Suprapubic skin (tissue), 4 donors: ENCODE data around the gene GOLGA8G. TPM values are rescaled to one million over a fixed set of nuclear protein-coding genes. Genes with fewer than 3 reads are reported as not detected.
A peak's percentile ranks its signal among the peaks of the same experiment; 100 is the strongest.
"Not testable (repeated sequence)": the region's sequence is repeated elsewhere in the genome, so short reads cannot be mapped to it uniquely, and the experiment has no call there.

Experiments used
- DNase-seq, 2 donors: peaks; one replicate each; pipeline ENCODE4 v3.0.0-alpha.2; 2019; ENCODE audit warnings: low spot score in 2 of 2
- H3K27ac ChIP-seq: fragments of 200-600 bp; sonication (generic); one replicate; pipeline ENCODE4 v1.5.1; 2019
- H3K27me3 ChIP-seq: fragments of 200-600 bp; sonication (generic); one replicate; pipeline ENCODE4 v1.5.1; 2019
- H3K36me3 ChIP-seq: fragments of 200-600 bp; sonication (generic); one replicate; pipeline ENCODE4 v1.5.1; 2019
- H3K4me1 ChIP-seq: fragments of 200-600 bp; sonication (generic); one replicate; pipeline ENCODE4 v1.5.1; 2019
- H3K4me3 ChIP-seq: fragments of 200-600 bp; sonication (generic); one replicate; pipeline ENCODE4 v1.5.1; 2019; ENCODE audit warnings: mild to moderate bottlenecking
- H3K9me3 ChIP-seq: fragments of 200-600 bp; sonication (generic); one replicate; pipeline ENCODE4 v1.5.1; 2019
- WGBS: methylation state at CpG from one replicate; pipeline ENCODE4 v1.1.5; 2018; 5-methylcytosine and 5-hydroxymethylcytosine counted together
- total RNA-seq, 4 donors: library from RNA; depleted of rRNA; stranded (reverse); fragments of >200 nt; gene quantifications; one replicate each; pipeline ENCODE4 v1.1.0, GENCODE V29; 2016

Gene GOLGA8G, protein sequence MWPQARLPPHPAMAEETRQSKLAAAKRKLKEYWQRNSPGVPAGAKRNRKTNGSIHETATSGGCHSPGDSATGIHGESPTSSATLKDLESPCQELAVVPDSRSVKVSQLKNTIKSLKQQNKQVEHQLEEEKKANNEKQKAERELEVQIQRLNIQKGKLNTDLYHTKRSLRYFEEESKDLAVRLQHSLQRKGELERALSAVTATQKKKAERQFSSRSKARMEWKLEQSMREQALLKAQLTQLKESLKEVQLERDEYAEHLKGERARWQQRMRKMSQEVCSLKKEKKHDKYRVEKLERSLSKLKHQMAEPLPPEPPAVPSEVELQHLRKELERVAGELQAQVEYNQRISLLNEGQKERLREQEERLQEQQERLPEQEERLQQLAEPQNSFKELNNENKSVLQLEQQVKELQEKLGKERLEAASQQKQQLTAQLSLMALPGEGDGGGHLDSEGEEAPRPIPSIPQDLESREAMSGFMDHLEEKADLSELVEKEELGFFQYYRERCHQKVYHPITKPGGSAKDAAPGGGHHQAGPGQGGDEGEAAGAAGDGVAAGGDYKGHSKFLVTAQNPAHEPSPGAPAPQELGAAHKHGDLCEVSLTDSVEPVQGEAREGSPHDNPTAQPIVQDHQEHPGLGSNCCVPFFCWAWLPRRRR
- total RNA-seq: not detected

DNA sequence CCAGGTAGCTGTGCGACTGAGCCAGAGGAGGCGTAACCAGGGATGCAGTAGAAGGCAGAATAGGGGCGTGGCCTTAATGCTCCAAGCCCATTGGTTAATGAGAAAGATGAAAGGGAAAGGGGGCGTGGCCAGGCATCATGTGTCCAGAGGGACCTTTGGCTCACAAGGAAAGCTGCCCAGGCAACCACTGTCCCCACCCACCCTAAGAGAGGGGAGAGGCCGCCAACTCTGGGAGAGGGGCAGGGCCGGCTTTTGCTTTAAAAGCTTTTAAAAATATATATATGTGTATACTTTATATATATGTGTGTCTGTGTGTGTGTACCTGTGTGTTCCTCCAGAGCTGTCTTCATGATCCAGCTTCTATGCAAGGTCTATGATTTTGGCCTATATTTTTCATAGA lies at the start of gene GOLGA8G:
TSS of gene GOLGA8G (minus strand) at position 18 of the 400 bp plus-strand sequence. CDS start 62 bp downstream, outside the sequence.
- H3K27me3 ChIP-seq, H3K36me3 ChIP-seq, H3K9me3 ChIP-seq, H3K4me3 ChIP-seq, H3K4me1 ChIP-seq, DNase-seq, H3K27ac ChIP-seq: not testable (repeated sequence)
- 89% methylated on average over 3 of the region's 6 CpGs for WGBS

DNA sequence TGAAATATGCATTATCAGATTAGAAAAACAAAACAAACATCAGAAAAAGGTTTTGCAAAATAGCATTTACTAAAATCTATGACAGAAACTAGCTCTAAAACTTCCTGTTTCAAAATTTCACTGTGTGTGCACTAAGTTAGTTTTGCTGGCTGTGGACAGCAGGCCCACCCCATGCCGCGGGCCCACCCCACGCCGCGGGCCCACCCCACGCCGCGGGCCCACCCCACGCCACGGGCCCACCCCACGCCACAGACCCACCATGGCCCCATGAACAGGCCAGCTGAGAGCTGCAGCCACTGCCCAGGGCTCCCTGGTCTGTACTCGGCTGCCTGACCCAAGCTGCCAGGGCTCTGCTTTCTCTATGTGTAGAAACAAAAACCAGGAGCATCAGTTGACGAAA lies 40.6 kb upstream of the GOLGA8G start:
- H3K4me1 ChIP-seq, H3K27ac ChIP-seq, H3K9me3 ChIP-seq, H3K27me3 ChIP-seq, H3K36me3 ChIP-seq, H3K4me3 ChIP-seq: not testable (repeated sequence)
- DNase-seq: peak in 1 of 2 donors; percentile 17
- no CpG with 5 or more reads among the region's 13 CpGs for WGBS

DNA sequence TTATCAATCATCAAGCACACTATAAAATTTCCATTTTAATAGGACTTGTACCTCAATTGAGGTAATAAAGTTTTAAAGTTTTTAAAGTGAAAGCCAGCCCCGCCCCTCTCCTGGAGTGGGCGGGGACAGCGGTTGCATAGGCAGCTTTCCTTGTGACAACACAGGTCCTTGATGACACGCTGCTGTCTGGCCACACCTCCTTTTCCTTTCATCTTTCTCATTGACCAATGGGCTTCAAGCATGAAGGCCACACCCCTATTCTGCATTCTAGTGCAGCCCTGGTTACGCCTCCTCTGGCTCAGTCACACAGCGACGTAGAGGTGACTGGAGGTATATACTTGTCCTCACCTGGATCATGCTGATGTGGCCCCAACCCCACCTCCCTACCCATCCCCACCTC lies 20.5 kb upstream of the GOLGA8G start, which contains the start of gene GOLGA6L25:
TSS of gene GOLGA6L25 (plus strand) at position 301 of the 400 bp plus-strand sequence. CDS start at position 362, 61 bp downstream.
- not testable (repeated sequence) for H3K4me3 ChIP-seq, H3K9me3 ChIP-seq, H3K36me3 ChIP-seq, H3K4me1 ChIP-seq, H3K27me3 ChIP-seq, DNase-seq, H3K27ac ChIP-seq
- WGBS: no CpG with 5 or more reads among the region's 7 CpGs

DNA sequence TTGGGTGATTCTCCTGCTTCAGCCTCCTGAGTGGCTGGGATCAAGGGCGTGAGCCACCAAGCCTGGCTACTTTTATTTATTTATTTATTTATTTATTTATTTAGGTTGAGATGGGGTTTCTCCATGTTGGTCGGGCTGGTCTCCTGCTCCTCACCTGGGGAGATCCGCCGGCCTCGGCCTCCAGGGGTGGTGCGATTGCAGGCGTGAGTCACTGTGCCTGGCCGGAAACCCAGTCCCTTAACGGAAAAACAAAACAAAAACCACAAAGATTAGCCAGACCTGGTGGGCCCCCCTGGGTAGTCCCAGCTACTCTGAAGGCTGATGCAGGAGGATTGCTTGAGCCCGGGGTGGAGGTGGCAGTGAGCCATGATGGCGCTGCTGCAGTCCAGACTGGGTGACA lies 17.6 kb downstream of the GOLGA8G start:
- not testable (repeated sequence) for H3K9me3 ChIP-seq, H3K4me3 ChIP-seq, DNase-seq, H3K27me3 ChIP-seq, H3K36me3 ChIP-seq, H3K4me1 ChIP-seq, H3K27ac ChIP-seq
- WGBS: no CpG with 5 or more reads among the region's 11 CpGs

DNA sequence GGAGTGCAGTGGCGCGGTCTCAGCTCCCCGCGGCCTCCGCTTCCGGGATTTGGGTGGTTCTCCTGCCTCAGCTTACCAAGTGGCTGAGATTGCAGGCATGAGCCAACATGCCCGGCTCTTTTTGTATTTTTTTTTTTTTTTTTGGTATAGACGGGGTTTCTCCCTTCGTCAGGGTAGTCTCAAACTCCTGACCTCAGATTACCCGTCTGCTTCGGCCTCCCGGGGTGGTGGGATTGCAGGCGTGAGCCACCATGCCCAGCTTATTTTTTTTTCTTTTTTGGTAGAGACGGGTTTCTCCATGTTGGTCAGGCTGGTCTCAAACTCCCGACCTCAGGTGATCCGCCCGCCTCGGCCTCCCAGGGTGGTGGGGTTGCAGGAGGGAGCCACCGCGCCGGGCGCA lies 18.6 kb downstream of the GOLGA8G start:
- not testable (repeated sequence) for H3K4me1 ChIP-seq, H3K27ac ChIP-seq, H3K36me3 ChIP-seq, H3K9me3 ChIP-seq, H3K27me3 ChIP-seq, H3K4me3 ChIP-seq
- WGBS: no CpG with 5 or more reads among the region's 22 CpGs
- peak in 1 of 2 donors; percentile 49 for DNase-seq

DNA sequence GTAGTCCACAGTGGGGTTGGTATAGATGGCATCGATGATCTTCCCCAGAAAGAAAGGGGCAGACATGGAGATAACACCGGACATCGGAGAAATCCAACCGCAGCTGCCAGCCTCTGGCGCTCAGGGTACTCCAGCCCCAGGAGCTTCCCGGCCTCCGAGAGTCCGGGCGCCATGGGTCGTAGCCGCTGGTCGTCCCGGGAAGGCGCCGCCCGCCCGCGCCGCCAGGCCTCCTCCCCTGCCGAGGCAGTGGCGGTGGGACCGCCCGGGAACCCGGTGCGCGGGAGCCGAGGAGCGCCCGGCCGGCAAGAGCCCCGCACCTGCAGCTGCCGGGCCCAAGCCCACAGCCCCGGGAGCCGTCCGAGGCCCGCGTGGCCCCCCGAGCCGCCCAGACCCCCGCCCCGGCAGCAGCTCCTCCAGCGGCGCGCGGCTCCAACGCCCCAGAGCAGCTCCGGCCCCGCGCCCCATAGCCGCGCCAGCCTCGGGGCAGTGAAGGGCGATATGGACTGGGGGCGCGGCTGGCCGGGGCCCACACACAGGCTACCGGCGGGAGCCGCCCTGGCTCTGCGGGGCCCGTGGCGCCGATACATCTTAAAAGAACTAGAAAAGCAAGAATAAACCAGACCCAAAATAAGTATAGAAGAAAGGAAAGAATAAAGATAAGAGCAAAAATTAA lies 24.4 kb downstream of the GOLGA8G start:
- DNase-seq, H3K27ac ChIP-seq, H3K4me3 ChIP-seq, H3K4me1 ChIP-seq, H3K36me3 ChIP-seq, H3K27me3 ChIP-seq, H3K9me3 ChIP-seq: not testable (repeated sequence)
- WGBS: no CpG with 5 or more reads among the region's 63 CpGs

DNA sequence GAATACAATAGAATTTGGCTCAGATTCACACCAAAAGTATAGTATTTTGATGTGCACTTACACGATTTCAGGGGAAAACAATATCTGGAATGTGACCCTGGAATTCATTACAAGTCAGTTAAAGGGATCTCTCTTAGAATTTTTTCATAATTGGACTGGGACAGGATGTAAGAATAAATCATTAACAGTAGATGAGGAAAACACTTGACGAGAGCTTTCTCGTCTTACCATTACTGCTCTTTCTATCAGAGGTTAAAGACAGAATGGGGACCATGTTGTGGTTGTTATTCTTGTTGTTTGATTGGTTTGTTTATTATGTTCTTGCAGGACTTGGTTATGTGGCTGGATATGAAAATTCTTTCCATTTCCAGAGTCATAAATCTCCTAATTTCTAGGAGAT lies 51.4 kb downstream of the GOLGA8G start:
- not testable (repeated sequence) for H3K4me1 ChIP-seq, H3K27me3 ChIP-seq, H3K36me3 ChIP-seq, H3K27ac ChIP-seq, DNase-seq, H3K4me3 ChIP-seq, H3K9me3 ChIP-seq
- WGBS: no CpG with 5 or more reads among the region's 3 CpGs

Other genes with a start within 250 kb of the GOLGA8G start
- 100 to 1,000 TPM in 1 of 4 donors, 10 to 100 TPM in 3; 45.2 to 111 (median 73.8) TPM for gene HERC2, start 210.8 kb downstream of the GOLGA8G start, total RNA-seq
- gene GOLGA6L24, start 174.9 kb downstream of the GOLGA8G start, total RNA-seq: not detected
- gene GOLGA8F, start 154.3 kb downstream of the GOLGA8G start, total RNA-seq: not detected
- gene GOLGA6L25, start 20.6 kb upstream of the GOLGA8G start, total RNA-seq: not detected
- not detected for gene GOLGA8M, start 179.4 kb upstream of the GOLGA8G start, total RNA-seq